ENCODE measurements around the gene PTPRJ. TPM values are rescaled to one million over a fixed set of nuclear protein-coding genes. Genes with fewer than 3 reads are reported as not detected.

Gene PTPRJ
- total and polyA plus RNA-seq, 2 of the 13 experiments (the other 11 are each of a cell fraction or from before 2014, with no cell fraction given): 1.0 to 1.2 TPM

GRCh38 chr11:48108231-48109045 lies 128.1 kb downstream of the PTPRJ start:
- H3K4me3 ChIP-seq (replicated peaks in 1 of 3; ENCODE audit: insufficient read depth in 1 of 3, low read depth in 2 of 3, low read length in 3 of 3): no peak overlapping the region
- in situ Hi-C loops (cut with HindIII; ENCODE audit: extremely low pct_ligation_motif_present, low pct_unique_long_range_greater_than_20kb) (no loop called here), intact Hi-C loops (cut with micrococcal nuclease; ENCODE audit: unreplicated experiment) (loop anchor here (5.0 kb wide), 1 partner anchor 126 kb away; the partner anchor contains the start of gene PTPRJ)
- no peaks in the 10 kb centered on the region for H4K20me1 ChIP-seq (ENCODE audit: insufficient read depth, low read length)
- H3K36me3 ChIP-seq (replicated peaks in 1 of 2; ENCODE audit: control insufficient read depth in 1 of 2, insufficient read depth in 2 of 2, low read length in 2 of 2): no peaks in the 10 kb centered on the region
- TF ChIP-seq MAFK (conservative IDR thresholded peaks at IDR 0.05 in 1 of 2, IDR thresholded peaks at IDR 0.05 in 1 of 2; ENCODE audit: low read length in 2 of 2) (0 out of 4 replicates have a peak, but pooled peaks of 1 of the 2 experiments have one; percentile 10), HDAC6 (IDR thresholded peaks at IDR 0.05; ENCODE audit: low read depth, low read length) (no peak)
- TF ChIP-seq, protein P1, sequence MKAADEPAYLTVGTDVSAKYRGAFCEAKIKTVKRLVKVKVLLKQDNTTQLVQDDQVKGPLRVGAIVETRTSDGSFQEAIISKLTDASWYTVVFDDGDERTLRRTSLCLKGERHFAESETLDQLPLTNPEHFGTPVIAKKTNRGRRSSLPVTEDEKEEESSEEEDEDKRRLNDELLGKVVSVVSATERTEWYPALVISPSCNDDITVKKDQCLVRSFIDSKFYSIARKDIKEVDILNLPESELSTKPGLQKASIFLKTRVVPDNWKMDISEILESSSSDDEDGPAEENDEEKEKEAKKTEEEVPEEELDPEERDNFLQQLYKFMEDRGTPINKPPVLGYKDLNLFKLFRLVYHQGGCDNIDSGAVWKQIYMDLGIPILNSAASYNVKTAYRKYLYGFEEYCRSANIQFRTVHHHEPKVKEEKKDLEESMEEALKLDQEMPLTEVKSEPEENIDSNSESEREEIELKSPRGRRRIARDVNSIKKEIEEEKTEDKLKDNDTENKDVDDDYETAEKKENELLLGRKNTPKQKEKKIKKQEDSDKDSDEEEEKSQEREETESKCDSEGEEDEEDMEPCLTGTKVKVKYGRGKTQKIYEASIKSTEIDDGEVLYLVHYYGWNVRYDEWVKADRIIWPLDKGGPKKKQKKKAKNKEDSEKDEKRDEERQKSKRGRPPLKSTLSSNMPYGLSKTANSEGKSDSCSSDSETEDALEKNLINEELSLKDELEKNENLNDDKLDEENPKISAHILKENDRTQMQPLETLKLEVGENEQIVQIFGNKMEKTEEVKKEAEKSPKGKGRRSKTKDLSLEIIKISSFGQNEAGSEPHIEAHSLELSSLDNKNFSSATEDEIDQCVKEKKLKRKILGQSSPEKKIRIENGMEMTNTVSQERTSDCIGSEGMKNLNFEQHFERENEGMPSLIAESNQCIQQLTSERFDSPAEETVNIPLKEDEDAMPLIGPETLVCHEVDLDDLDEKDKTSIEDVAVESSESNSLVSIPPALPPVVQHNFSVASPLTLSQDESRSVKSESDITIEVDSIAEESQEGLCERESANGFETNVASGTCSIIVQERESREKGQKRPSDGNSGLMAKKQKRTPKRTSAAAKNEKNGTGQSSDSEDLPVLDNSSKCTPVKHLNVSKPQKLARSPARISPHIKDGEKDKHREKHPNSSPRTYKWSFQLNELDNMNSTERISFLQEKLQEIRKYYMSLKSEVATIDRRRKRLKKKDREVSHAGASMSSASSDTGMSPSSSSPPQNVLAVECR (CRISPR knock-in tag; IDR thresholded peaks at IDR 0.05; ENCODE audit: borderline replicate concordance): no peak
- POLR2A ChIA-PET: interaction anchor here (1.0 kb wide), 1 partner anchor 110 kb away, joined by 3 read pairs; no protein-coding TSS in a partner anchor
- no TSS peak for BruUV-seq (replicated peaks)
- H3K9me3 ChIP-seq (ENCODE audit: low read length): no peaks in the 10 kb centered on the region
- 49% methylated on average over 11 of the region's 11 CpGs for WGBS (ENCODE audit: low lambda C conversion rate)
- FAIRE-seq: no peak
- no peaks in the 10 kb centered on the region for H3K27me3 ChIP-seq (ENCODE audit: control insufficient read depth in 1 of 2, insufficient read depth in 2 of 2, low read length in 2 of 2)
- no peak for ATAC-seq
- no peak overlapping the region for H3K27ac ChIP-seq (ENCODE audit: extremely low read length, insufficient read depth, low read length)
- no peaks in the 10 kb centered on the region for H3K79me2 ChIP-seq (ENCODE audit: insufficient read depth, low read length)
- no peak overlapping the region for H3K9ac ChIP-seq (ENCODE audit: insufficient read depth, low read depth, low read length)
- DNase-seq (ENCODE audit: low spot score): no peak
- no peak overlapping the region for H2AFZ ChIP-seq (ENCODE audit: low read length)
- no peak overlapping the region for H3K4me2 ChIP-seq (ENCODE audit: low read depth, low read length)
- CTCF ChIA-PET (ENCODE audit: low intra/inter-chr PET ratio, low total read pairs): interaction anchor here (1.7 to 2.8 kb wide), 2 partner anchors 144 to 174 kb away, joined by 8 to 57 read pairs; no protein-coding TSS in a partner anchor
- peaks cover 24% of the 10 kb centered on the region for H3K4me1 ChIP-seq (ENCODE audit: insufficient read depth, low read length)
